Neural cell (in vitro differentiated cells): Measurements from ENCODE around the gene ZFYVE21.

Experiments
- EZH2 ChIP-seq: fragments of 200-600, 300-800 bp; shearing (Covaris generic), sonication (generic); IDR thresholded peaks from 2 replicates; pipeline ENCODE4 v1.6.1; 2014; ENCODE audit warnings: antibody characterized with exemption, low read length, borderline replicate concordance, mild to moderate bottlenecking; ENCODE audit not compliant: insufficient read depth, poor library complexity, severe bottlenecking
- MXI1 ChIP-seq: fragments of 450-650 bp; conservative IDR thresholded peaks from 2 replicates; pipeline ENCODE4 v1.6.1; 2014; ENCODE audit warnings: antibody characterized with exemption, mild to moderate bottlenecking; ENCODE audit not compliant: poor library complexity, severe bottlenecking
- POLR2AphosphoS5 ChIP-seq: IDR thresholded peaks from 2 replicates; pipeline ENCODE4 v1.6.1; 2012
- SMC3 ChIP-seq: fragments of 450-650 bp; conservative IDR thresholded peaks from 2 replicates; pipeline ENCODE4 v1.6.1; 2014; ENCODE audit warnings: antibody characterized with exemption, mild to moderate bottlenecking, moderate library complexity; ENCODE audit not compliant: poor library complexity
- TAF1 ChIP-seq: IDR thresholded peaks from 2 replicates; pipeline ENCODE4 v1.6.1; 2012; ENCODE audit warnings: low read depth
- TF ChIP-seq, protein P1 (sequence below): fragments of 450-650 bp; IDR thresholded peaks from 2 replicates; pipeline ENCODE4 v1.5.1; 2014; ENCODE audit warnings: antibody characterized with exemption, mild to moderate bottlenecking, moderate library complexity; ENCODE audit not compliant: poor library complexity, severe bottlenecking

DNA sequence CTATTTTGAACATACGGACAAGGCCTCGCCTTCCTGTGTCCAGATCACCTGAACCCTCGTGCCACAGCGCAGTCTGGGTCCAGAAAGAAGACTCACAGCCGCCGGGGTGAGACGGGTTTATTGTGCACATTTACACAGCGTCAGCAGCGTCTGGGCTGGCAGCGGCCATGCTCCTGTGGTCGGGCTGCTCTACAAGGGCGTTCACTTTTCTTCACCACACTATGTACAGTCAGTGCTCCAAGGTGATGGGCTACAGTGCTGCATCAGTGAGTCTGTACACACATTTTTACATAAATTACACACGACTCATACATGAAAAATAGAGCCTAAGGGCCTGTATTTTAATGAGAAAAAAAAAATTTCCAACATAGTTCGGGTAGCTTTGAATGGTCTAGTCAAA lies 18.0 kb downstream of the ZFYVE21 start:
- TF ChIP-seq POLR2AphosphoS5, result no peak
- TF ChIP-seq SMC3, result no peak
- TF ChIP-seq, protein P1, sequence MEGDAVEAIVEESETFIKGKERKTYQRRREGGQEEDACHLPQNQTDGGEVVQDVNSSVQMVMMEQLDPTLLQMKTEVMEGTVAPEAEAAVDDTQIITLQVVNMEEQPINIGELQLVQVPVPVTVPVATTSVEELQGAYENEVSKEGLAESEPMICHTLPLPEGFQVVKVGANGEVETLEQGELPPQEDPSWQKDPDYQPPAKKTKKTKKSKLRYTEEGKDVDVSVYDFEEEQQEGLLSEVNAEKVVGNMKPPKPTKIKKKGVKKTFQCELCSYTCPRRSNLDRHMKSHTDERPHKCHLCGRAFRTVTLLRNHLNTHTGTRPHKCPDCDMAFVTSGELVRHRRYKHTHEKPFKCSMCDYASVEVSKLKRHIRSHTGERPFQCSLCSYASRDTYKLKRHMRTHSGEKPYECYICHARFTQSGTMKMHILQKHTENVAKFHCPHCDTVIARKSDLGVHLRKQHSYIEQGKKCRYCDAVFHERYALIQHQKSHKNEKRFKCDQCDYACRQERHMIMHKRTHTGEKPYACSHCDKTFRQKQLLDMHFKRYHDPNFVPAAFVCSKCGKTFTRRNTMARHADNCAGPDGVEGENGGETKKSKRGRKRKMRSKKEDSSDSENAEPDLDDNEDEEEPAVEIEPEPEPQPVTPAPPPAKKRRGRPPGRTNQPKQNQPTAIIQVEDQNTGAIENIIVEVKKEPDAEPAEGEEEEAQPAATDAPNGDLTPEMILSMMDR, result no peak
- no peak for TF ChIP-seq EZH2
- TF ChIP-seq MXI1, result no peak
- no peak for TF ChIP-seq TAF1
